GM18498 (cell line): ENCODE results near the gene MLIP.

Experiments
- ATAC-seq: cut with Tn5 transposase; IDR thresholded peaks from one replicate; pipeline ENCODE4 v1.9.1; 2021; ENCODE audit warnings: mild to moderate bottlenecking, moderate library complexity; ENCODE audit not compliant: unreplicated experiment

The MLIP gene

DNA sequence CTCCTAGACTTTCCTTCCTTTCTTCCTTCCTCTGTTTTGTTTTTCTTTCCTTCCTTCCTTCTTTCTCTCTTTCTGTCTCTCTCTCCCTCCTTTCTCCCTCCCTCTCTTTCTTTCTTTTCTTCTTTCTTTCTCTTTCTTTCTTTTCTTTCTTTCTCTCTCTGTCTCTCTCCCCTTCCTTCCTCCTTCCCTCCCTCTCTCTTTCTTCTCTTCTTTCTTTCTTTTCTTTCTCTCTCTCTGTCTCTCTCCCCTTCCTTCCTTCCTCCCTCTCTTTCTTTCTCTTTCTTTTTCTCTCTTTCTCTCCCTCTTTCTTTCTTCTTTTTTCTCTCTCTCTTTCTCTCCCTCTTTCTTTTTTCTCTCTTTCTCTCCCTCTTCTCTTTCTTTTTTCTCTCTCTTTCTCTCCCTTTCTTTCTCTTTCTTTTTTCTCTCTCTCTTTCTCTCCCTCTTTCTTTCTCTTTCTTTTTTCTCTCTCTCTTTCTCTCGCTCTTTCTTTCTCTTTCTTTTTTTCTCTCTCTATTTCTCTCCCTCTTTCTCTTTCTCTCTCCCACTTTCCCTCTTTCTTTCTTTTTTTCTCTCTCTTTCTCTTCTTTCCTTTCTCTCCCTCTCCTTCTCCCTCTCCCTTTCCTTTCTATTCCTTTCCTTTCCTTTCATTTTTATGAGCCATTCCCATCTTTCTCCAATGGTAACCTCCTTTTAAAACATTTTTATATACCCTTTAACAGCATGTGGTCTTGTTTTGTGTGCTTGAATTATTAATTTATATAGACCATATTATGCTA is 199.3 kb downstream of the MLIP start:
- ATAC-seq, result no peak

DNA sequence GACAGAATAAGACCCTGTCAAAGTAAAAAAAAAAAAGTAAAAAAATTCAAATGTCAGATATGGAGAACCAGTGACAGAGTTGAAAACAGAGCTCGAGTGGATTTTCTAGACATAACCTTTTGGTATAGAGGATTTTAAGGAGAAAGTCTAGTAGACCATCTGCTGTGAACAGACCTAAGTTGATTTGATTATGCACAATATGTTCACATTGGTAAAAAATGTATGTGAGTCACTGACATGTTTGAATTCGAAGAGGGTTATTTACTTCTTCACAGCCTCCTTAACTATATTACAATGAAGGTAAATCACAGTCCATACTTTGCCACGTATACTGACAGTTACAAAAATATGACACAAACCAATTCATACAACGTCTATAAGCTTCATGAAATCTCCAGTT is 204.4 kb downstream of the MLIP start:
- no peak for ATAC-seq
